Esophagus muscularis mucosa (tissue), 3 donors: ENCODE results near the gene IGF2R.

Source experiments
- CTCF ChIP-seq, 3 experiments: fragments of 200-600 bp in 2 of 3; fragments of 450-650 bp in 1 of 3; sonication (generic) in 2 of 3; IDR thresholded peaks; one replicate each; pipeline ENCODE4 v1.5.1; 2017 to 2019; ENCODE audit warnings: antibody characterized with exemption in 3 of 3, mild to moderate bottlenecking in 2 of 3, moderate library complexity in 1 of 3
- POLR2A ChIP-seq: fragments of 450-650 bp; IDR thresholded peaks from one replicate; pipeline ENCODE4 v1.6.1; 2017; ENCODE audit warnings: antibody characterized with exemption, moderate library complexity, mild to moderate bottlenecking, low read depth

- TF ChIP-seq CTCF (IDR thresholded peaks at IDR 0.05): no peak
- TF ChIP-seq POLR2A: no peak
Observed at GRCh38 chr6:160135907-160136655, 167.2 kb downstream of the IGF2R start.
